Tibial nerve (tissue), 3 donors: ENCODE data around the gene SLC23A2.

Source experiments
- POLR2A ChIP-seq, 2 donors: fragments of 450-650 bp; IDR thresholded peaks; one replicate each; pipeline ENCODE4 v1.6.1; 2017; ENCODE audit warnings: antibody characterized with exemption in 2 of 2, mild to moderate bottlenecking in 2 of 2, moderate library complexity in 2 of 2
- TF ChIP-seq, protein P1 (sequence below), 5 experiments: fragments of 200-600 bp in 3 of 5; fragments of 450-650 bp in 2 of 5; sonication (generic) in 3 of 5; IDR thresholded peaks; one replicate each; pipeline ENCODE4 v1.5.1; 2016 to 2019; ENCODE audit warnings: antibody characterized with exemption in 5 of 5, mild to moderate bottlenecking in 3 of 5, moderate library complexity in 2 of 5

DNA sequence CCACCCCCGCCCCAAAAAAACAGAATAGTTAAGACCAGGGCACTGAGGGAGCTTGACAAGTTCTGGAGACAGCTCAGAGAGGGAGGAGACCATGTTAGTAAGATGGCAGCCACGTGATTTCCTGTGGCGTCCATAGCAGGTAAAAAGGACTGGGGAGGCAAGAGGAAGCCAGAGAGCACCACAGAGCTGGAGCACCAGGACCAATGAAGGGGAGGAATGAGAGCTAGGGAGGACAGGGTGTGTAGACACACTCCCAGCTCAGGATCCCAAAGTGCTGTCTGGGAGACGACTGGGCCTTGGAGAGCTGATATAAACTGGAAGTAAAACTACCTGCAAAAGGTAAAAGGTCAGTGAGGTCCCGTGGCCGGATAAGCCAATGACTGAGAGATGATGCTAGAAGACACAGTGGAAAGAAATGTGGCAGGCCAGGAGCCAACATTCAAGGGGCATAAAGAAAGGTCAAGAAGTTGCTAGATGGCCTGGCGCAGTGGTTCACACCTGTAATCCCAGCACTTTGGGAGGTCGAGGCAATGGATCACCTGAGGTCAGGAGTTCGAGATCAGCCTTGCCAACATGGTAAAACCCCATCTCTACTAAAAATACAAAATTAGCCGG is 39.0 kb downstream of the SLC23A2 start:
- TF ChIP-seq, protein P1, sequence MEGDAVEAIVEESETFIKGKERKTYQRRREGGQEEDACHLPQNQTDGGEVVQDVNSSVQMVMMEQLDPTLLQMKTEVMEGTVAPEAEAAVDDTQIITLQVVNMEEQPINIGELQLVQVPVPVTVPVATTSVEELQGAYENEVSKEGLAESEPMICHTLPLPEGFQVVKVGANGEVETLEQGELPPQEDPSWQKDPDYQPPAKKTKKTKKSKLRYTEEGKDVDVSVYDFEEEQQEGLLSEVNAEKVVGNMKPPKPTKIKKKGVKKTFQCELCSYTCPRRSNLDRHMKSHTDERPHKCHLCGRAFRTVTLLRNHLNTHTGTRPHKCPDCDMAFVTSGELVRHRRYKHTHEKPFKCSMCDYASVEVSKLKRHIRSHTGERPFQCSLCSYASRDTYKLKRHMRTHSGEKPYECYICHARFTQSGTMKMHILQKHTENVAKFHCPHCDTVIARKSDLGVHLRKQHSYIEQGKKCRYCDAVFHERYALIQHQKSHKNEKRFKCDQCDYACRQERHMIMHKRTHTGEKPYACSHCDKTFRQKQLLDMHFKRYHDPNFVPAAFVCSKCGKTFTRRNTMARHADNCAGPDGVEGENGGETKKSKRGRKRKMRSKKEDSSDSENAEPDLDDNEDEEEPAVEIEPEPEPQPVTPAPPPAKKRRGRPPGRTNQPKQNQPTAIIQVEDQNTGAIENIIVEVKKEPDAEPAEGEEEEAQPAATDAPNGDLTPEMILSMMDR (IDR thresholded peaks at IDR 0.05): no peak
- no peak for TF ChIP-seq POLR2A (IDR thresholded peaks at IDR 0.05)
